Choroid plexus epithelial cell (primary cell): ENCODE measurements around the gene UQCC5.

Source experiments
- DNase-seq: peaks from one replicate; pipeline ENCODE4 v3.0.0-alpha.2; 2010; ENCODE audit warnings: low read depth
- H3K4me3 ChIP-seq: 2 replicates; pipeline ENCODE4 v1.5.1; 2011; ENCODE audit warnings: low read depth, mild to moderate bottlenecking, control low read depth, low read length, moderate library complexity
- CTCF ChIP-seq: conservative IDR thresholded peaks from 2 replicates; pipeline ENCODE4 v1.5.1; 2011; ENCODE audit warnings: low read depth, mild to moderate bottlenecking, control low read depth, inconsistent platforms, low read length, moderate library complexity

UQCC5 gene

GRCh38 chr3:52537165-52537620 is 788 bp downstream of the UQCC5 start:
- TF ChIP-seq CTCF: peak; percentile 12

GRCh38 chr3:52537726-52538421 is 1.5 kb downstream of the UQCC5 start:
- TF ChIP-seq CTCF: no peak
- peak overlapping the region; percentile 90 for H3K4me3 ChIP-seq
- DNase-seq: no peak

More at GRCh38 chr3:52537165-52537620, 788 bp downstream of the UQCC5 start:
- H3K4me3 ChIP-seq: peak overlapping the region; percentile 90
- DNase-seq: no peak

- no peak overlapping the region for H3K4me3 ChIP-seq
- no peak for DNase-seq
- no peak for TF ChIP-seq CTCF
Observed at GRCh38 chr3:52539010-52539653, 2.7 kb downstream of the UQCC5 start.

GRCh38 chr3:52541050-52541449 is 4.6 kb downstream of the UQCC5 start:
- no peak for DNase-seq
- no peak for TF ChIP-seq CTCF
- no peak overlapping the region for H3K4me3 ChIP-seq

GRCh38 chr3:52544937-52545336 is 8.5 kb downstream of the UQCC5 start:
- no peak overlapping the region for H3K4me3 ChIP-seq

GRCh38 chr3:52546111-52546901 is 9.9 kb downstream of the UQCC5 start:
- TF ChIP-seq CTCF: no peak
- no peak overlapping the region for H3K4me3 ChIP-seq
- DNase-seq: no peak

More at GRCh38 chr3:52544937-52545336, 8.5 kb downstream of the UQCC5 start:
- DNase-seq: no peak
- TF ChIP-seq CTCF: no peak
